HCT116 (cell line): Measurements from ENCODE around the gene GSTM1. TPM values are rescaled to one million over a fixed set of nuclear protein-coding genes. Genes with fewer than 3 reads are reported as not detected.
A peak's percentile ranks its signal among the peaks of the same experiment; 100 is the strongest.

Source experiments
- ATAC-seq: fragments of 200-7000 bp; cut with Tn5 transposase; 2 replicates; pipeline ENCODE4 v1.9.1; 2020; ENCODE audit warnings: mild to moderate bottlenecking, moderate library complexity
- BruUV-seq: library from RNA; stranded (reverse); fragments of 400-500 nt; replicated peaks from 2 replicates; lab custom pipeline; 2021; lab: Mats Ljungman, UMichigan
- CTCF ChIA-PET: fragments of 300-600 bp; sonication (Branson Sonifier 250); formaldehyde crosslinking; loops from one replicate; lab custom pipeline; 2021; ENCODE audit warnings: antibody characterized with exemption; lab: Charles Lee
- POLR2A ChIA-PET: fragments of 300-600, 350-600 bp; sonication (Branson Sonifier 250); formaldehyde crosslinking; loops from one replicate; lab custom pipeline; 2021; ENCODE audit warnings: antibody characterized with exemption; lab: Charles Lee
- RAD21 ChIA-PET, 2 experiments: fragments of 300-600 bp; sonication (Branson Sonifier 250); formaldehyde crosslinking; loops; one replicate each; lab custom pipeline; 2023; ENCODE audit warnings: low total read pairs in 2 of 2; ENCODE audit not compliant: uncharacterized antibody in 2 of 2, unreplicated experiment in 2 of 2, low non-redundant PET in 1 of 2; lab: Charles Lee
- DNase-seq: peaks from one replicate; pipeline ENCODE4 v3.0.0-alpha.2; 2010; ENCODE audit warnings: low read depth, low spot score
- H2AFZ ChIP-seq: fragments of 200-600 bp; shearing (Covaris generic), sonication (generic); 2 replicates; pipeline ENCODE4 v1.6.1; 2017; ENCODE audit warnings: low read depth, mixed run types, mixed read lengths, antibody characterized with exemption, low read length; ENCODE audit not compliant: poor library complexity, severe bottlenecking
- H3K27ac ChIP-seq: 2 replicates; pipeline ENCODE4 v1.5.1; 2012; ENCODE audit warnings: low read depth, low read length
- H3K27me3 ChIP-seq: fragments of 200-600 bp; sonication (generic); 2 replicates; pipeline ENCODE4 v1.6.1; 2016; ENCODE audit warnings: mixed run types, low read length, mixed read lengths; ENCODE audit not compliant: insufficient read depth
- H3K36me3 ChIP-seq, 2 experiments: fragments of 200-500 bp in 1 of 2; fragments of 200-600 bp in 1 of 2; sonication (Bioruptor generic) in 1 of 2; sonication (generic) in 1 of 2; 2 replicates each; pipeline versions ENCODE4 v1.5.1 to v1.6.1; 2014 to 2016; ENCODE audit warnings: low read length in 2 of 2, inconsistent platforms in 1 of 2, mixed read lengths in 1 of 2, mixed run types in 1 of 2; ENCODE audit not compliant: insufficient read depth in 2 of 2, control insufficient read depth in 1 of 2
- H3K4me1 ChIP-seq, 2 experiments: fragments of 200-600 bp in 1 of 2; sonication (generic) in 1 of 2; 2 replicates each; pipeline versions ENCODE4 v1.5.1 to v1.6.1; 2012 to 2017; ENCODE audit warnings: low read length in 2 of 2, inconsistent platforms in 1 of 2, mild to moderate bottlenecking in 1 of 2, mixed read lengths in 1 of 2, mixed run types in 1 of 2, moderate library complexity in 1 of 2; ENCODE audit not compliant: insufficient read depth in 2 of 2, control insufficient read depth in 1 of 2
- H3K4me2 ChIP-seq: fragments of 200-600 bp; sonication (generic); 2 replicates; pipeline ENCODE4 v1.6.1; 2017; ENCODE audit warnings: mixed run types, low read length, mixed read lengths
- H3K4me3 ChIP-seq, 2 experiments: fragments of 200-600 bp in 1 of 2; sonication (generic) in 1 of 2; replicated peaks in 1 of 2; 2 replicates each; pipeline ENCODE4 v1.5.1; 2011 to 2016; ENCODE audit warnings: low read length in 2 of 2, control low read depth in 1 of 2, low read depth in 1 of 2, mild to moderate bottlenecking in 1 of 2, mixed read lengths in 1 of 2, mixed run types in 1 of 2
- H3K79me2 ChIP-seq: fragments of 200-600 bp; sonication (generic); 2 replicates; pipeline ENCODE4 v1.6.1; 2017; ENCODE audit warnings: mild to moderate bottlenecking, mixed run types, low read length, moderate library complexity, mixed read lengths; ENCODE audit not compliant: insufficient read depth
- H3K9ac ChIP-seq: fragments of 200-600 bp; sonication (generic); 2 replicates; pipeline ENCODE4 v1.6.1; 2016; ENCODE audit warnings: low read length, mixed read lengths
- H3K9me2 ChIP-seq: fragments of 200-600 bp; sonication (generic), shearing (Covaris generic); 2 replicates; pipeline ENCODE4 v1.6.1; 2017; ENCODE audit warnings: mixed run types, mild to moderate bottlenecking, moderate library complexity; ENCODE audit not compliant: insufficient read depth
- H3K9me3 ChIP-seq, 2 experiments: fragments of 200-500 bp in 1 of 2; fragments of 200-600 bp in 1 of 2; sonication (Bioruptor generic) in 1 of 2; sonication (generic) in 1 of 2; 2 replicates each; pipeline ENCODE4 v1.6.1; 2014 to 2017; ENCODE audit warnings: low read length in 2 of 2, mixed read lengths in 2 of 2, inconsistent platforms in 1 of 2, low read depth in 1 of 2, mild to moderate bottlenecking in 1 of 2, mixed run types in 1 of 2, moderate library complexity in 1 of 2; ENCODE audit not compliant: control insufficient read depth in 1 of 2, insufficient read depth in 1 of 2
- H4K20me1 ChIP-seq: fragments of 200-600 bp; sonication (generic), shearing (Covaris generic); 2 replicates; pipeline ENCODE4 v1.6.1; 2017; ENCODE audit warnings: mixed run types, mild to moderate bottlenecking, moderate library complexity; ENCODE audit not compliant: insufficient read depth
- CBX3 ChIP-seq: IDR thresholded peaks from 2 replicates; pipeline ENCODE4 v1.6.1; 2012; ENCODE audit warnings: low read depth
- CEBPB ChIP-seq: IDR thresholded peaks from 2 replicates; pipeline ENCODE4 v1.6.1; 2012; ENCODE audit warnings: low read depth
- POLR2AphosphoS5 ChIP-seq: IDR thresholded peaks from 2 replicates; pipeline ENCODE4 v1.6.1; 2011; ENCODE audit warnings: mild to moderate bottlenecking, low read depth, low read length, moderate library complexity
- SIN3A ChIP-seq: IDR thresholded peaks from 2 replicates; pipeline ENCODE4 v1.6.1; 2012; ENCODE audit warnings: low read depth
- TCF7L2 ChIP-seq: IDR thresholded peaks from 2 replicates; pipeline ENCODE4 v1.7.0; 2011; ENCODE audit warnings: borderline replicate concordance, inconsistent platforms; ENCODE audit not compliant: insufficient read depth, insufficient read length; ENCODE audit errors: extremely low read depth
- ZBTB33 ChIP-seq: IDR thresholded peaks from 2 replicates; pipeline ENCODE4 v1.6.1; 2011; ENCODE audit warnings: mild to moderate bottlenecking, low read length, moderate library complexity; ENCODE audit not compliant: insufficient replicate concordance; ENCODE audit errors: extremely low read depth
- intact Hi-C: fragments of 100-400 bp; cut with micrococcal nuclease; formaldehyde crosslinking; loops from 2 replicates; pipeline ENCODE4 v1.10.0; 2022
- total RNA-seq: library from RNA; stranded (reverse); gene quantifications from one replicate; pipeline ENCODE4 v1.2.1, GENCODE V29; 2021; ENCODE audit not compliant: unreplicated experiment

Gene GSTM1
- total RNA-seq, 1 experiment from 2014 or later, result not detected

- no peak overlapping the region for H3K4me2 ChIP-seq
- no peak overlapping the region for H3K4me3 ChIP-seq
- ATAC-seq, result peak; percentile 2; the same call in 1 of the 2 replicates
- H3K9me2 ChIP-seq, result no peaks in the 10 kb centered on the region
- H2AFZ ChIP-seq, result no peak overlapping the region
- no peak for DNase-seq
- peaks cover 14 to 29% of the 10 kb centered on the region in 2 experiments for H3K4me1 ChIP-seq
- ChIA-PET RAD21 (interaction anchor here (0.6 to 2.4 kb wide), 12 partner anchors 9 to 345 kb away, joined by 3 to 11 read pairs (median 5); partner anchors contain the start of genes AHCYL1 (in 2 of the 2) and GNAI3 (in 1 of the 2)), POLR2A (interaction anchor here (0.6 to 1.8 kb wide), 5 partner anchors 10 to 136 kb away, joined by 3 to 8 read pairs (median 4); partner anchors contain the start of gene GNAI3), CTCF (interaction anchor here (0.6 to 4.0 kb wide), 24 partner anchors 9 to 466 kb away, joined by 3 to 73 read pairs (median 6); partner anchors contain the start of genes AHCYL1, GNAI3 and GSTM4)
- H3K9me3 ChIP-seq, result no peaks in the 10 kb centered on the region
- intact Hi-C loops, result loop anchor here (1.0 to 2.0 kb wide), 2 partner anchors 93 to 133 kb away; no protein-coding TSS in a partner anchor
- no peaks in the 10 kb centered on the region for H3K79me2 ChIP-seq
- H3K36me3 ChIP-seq, result no peaks in the 10 kb centered on the region
- H4K20me1 ChIP-seq, result no peaks in the 10 kb centered on the region
- H3K27ac ChIP-seq, result no peak overlapping the region
- no peak overlapping the region for H3K9ac ChIP-seq
- no peaks in the 10 kb centered on the region for H3K27me3 ChIP-seq
- TF ChIP-seq SIN3A (no peak), TCF7L2 (no peak), CBX3 (no peak), POLR2AphosphoS5 (no peak), CEBPB (no peak), ZBTB33 (no peak)
- no TSS peak for BruUV-seq
These were observed 47.8 kb upstream of the GSTM1 start for GRCh38 chr1:109639841-109640184.
